Skeletal muscle cell (primary cell): ENCODE results near the gene KCTD19.

Experiments
- DNase-seq: peaks from one replicate; pipeline ENCODE4 v3.0.0-alpha.2; 2010; ENCODE audit warnings: low read depth
- H3K4me3 ChIP-seq: 2 replicates; pipeline ENCODE4 v1.5.1; 2011; ENCODE audit warnings: low read depth, mild to moderate bottlenecking, control low read depth, low read length, moderate library complexity

Gene KCTD19

DNA sequence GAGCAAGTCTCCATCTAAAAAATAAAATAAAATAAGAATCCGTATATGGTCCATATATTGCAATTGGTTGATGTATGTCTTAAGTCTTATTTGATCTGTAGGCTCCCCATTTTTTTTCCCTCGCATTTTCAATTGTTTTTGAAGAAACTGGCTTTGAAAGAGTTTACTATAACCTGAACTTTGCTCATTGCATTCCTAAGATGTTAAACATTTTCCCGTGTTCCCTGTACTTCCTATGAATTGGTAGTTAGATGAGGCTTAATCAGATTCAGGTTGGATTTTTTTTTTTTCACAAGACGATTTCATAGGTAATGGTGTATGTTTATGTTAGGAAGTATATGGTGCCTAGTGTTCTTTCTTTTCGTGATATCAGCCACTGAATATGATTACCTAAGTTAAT, 3.4 kb upstream of the KCTD19 start:
- H3K4me3 ChIP-seq, result no peak overlapping the region
- DNase-seq, result no peak

- H3K4me3 ChIP-seq, result no peak overlapping the region
- no peak for DNase-seq
Observed at GRCh38 chr16:67327743-67328142, 1.2 kb upstream of the KCTD19 start.

- no peak for DNase-seq
- peak overlapping the region; percentile 53 for H3K4me3 ChIP-seq
Observed at GRCh38 chr16:67326115-67326471, 448 bp downstream of the KCTD19 start.

GRCh38 chr16:67317853-67318252, 8.7 kb downstream of the KCTD19 start:
- no peak overlapping the region for H3K4me3 ChIP-seq
- no peak for DNase-seq

DNA sequence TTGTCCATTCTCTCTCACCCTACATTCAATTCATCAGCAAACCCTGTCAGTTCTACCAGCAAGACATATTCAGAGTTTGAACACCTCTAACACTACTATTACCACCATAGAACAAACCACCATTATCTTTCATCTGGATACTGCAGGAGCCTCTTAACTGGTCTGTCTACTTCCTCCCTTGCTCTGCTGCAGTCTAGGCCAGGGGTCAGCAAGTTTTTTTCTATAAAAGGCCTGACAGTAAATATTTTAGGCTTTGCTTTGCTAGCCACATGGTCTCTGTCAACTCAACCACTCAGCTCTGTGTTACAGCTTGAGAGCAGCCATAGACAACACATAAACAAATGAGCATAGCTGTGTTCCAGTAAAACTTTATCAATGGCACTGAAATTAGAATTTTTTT, 13.8 kb downstream of the KCTD19 start:
- DNase-seq, result no peak
- H3K4me3 ChIP-seq, result no peak overlapping the region

- H3K4me3 ChIP-seq, result no peak overlapping the region
- peak; percentile 100 for DNase-seq
Observed at GRCh38 chr16:67311607-67312488, 14.7 kb downstream of the KCTD19 start.

DNA sequence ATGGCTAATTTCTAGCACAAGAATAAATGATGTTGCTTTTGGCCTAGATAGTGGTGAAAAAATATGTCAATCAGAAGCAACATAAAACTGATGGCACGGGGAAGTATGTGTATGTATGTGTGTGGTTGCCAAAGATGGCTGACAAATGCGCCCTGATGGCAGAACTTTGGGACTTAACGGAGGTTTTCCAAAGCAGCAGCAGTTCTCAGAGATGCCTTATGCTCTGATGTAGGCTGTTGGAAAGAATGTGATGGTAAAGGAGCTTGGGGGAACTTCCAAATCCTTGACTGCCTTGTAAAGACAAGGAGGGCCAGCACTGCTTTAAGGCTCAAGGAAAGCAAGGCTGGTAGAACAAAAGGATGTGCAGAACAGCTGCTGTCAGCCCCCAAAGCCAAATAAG, 16.0 kb downstream of the KCTD19 start:
- DNase-seq, result no peak
- H3K4me3 ChIP-seq, result no peak overlapping the region

DNA sequence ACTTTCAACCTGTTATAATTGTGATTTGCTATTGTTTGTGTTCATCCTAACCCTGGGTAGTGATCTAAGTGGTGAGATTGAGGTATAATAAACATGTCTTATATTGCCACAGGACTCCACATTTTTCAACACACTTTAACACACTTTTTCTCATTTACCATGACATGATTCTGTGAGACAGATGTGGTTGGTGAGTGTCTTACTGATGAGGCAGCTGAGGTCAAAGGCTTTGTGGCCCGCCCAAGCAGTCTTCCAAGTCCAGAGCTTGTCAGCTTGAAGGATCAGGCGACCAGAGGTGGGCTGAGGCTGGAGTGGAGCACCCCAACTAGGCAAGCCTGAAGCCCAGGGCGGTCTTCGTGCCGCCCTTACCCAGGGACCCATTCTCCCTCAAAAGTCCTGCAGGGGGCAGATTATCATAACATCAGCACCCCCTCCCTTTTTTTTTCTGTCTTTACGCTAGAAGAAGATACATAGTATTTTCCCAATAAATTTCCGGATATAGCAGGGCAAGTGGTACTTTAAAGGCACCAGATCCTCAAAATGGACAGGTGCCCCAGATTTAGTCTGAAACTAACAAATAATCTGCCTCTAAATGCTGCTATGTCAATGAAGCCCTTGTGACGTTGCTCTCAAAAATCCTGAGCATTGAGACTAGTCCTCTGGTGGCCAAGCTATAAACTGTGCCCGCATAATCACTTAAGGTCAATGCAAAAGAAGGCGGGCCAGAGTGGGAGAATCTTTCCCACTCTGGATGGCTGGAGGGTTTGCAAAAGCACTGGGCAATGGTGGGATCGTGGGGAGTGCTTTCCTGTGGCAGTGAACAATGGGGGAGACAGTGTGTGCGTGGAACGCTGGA, 21.1 kb downstream of the KCTD19 start:
- no peak overlapping the region for H3K4me3 ChIP-seq
- DNase-seq, result no peak

GRCh38 chr16:67304020-67304419, 22.5 kb downstream of the KCTD19 start:
- DNase-seq, result no peak
- H3K4me3 ChIP-seq, result no peak overlapping the region

DNA sequence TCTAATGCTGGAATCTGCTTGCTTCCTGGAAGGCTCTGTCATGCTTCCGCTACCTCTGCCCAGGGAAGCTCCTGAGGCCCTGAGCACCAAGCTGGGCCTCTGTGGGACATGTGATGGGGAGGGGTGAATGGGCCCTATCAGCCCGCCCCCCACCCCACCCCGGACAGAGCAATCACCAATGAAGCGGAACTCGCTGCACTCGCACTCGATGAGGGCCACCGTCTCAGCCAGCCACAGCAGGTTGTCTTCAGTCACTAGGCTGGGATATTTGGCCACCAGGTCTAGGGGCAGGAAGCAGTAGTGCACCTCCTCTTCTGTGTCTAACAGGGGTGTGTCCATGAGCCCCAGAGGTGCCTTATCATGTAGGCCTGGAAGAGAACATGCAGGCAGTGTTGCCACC, 23.6 kb downstream of the KCTD19 start:
- DNase-seq, result no peak
- no peak overlapping the region for H3K4me3 ChIP-seq

GRCh38 chr16:67302076-67302475, 24.5 kb downstream of the KCTD19 start:
- DNase-seq, result no peak
- no peak overlapping the region for H3K4me3 ChIP-seq

DNA sequence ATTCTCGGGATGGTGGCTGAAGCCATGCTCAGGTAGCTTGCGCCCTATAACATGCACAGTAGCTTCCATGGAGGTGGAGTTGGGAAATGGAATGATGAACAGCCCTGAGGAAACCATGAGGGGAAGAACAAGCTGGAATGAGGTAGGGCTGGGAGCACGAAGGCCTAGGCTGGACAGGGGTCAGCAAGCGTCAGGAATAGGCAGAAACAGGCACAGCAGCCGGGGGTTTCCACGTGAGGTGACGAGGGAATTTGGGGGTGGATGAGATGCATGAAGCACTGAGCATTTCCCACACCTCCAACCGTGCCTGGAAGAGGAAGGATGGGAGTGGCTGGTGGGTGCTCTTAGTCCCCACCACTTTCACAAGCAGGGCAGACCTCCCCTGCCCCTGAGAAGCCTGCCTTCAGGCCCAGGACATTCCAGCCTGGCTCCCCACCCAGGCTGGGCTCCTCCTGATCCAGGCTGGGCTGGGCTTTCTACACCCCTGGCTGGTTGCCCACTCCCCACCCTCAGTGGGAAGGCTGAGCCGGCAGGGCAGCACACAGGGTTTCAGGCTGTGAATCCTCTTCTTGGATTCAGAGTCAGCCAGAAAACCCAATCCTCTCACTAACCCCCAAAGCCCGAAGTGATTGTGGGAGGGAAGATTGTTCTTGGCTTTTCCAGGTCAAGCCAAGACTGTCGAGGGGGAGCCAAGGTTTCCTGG, 25.3 kb downstream of the KCTD19 start:
- no peak for DNase-seq
- H3K4me3 ChIP-seq, result no peak overlapping the region

- DNase-seq, result no peak
- no peak overlapping the region for H3K4me3 ChIP-seq
Observed at GRCh38 chr16:67299269-67299668, 27.3 kb downstream of the KCTD19 start.

DNA sequence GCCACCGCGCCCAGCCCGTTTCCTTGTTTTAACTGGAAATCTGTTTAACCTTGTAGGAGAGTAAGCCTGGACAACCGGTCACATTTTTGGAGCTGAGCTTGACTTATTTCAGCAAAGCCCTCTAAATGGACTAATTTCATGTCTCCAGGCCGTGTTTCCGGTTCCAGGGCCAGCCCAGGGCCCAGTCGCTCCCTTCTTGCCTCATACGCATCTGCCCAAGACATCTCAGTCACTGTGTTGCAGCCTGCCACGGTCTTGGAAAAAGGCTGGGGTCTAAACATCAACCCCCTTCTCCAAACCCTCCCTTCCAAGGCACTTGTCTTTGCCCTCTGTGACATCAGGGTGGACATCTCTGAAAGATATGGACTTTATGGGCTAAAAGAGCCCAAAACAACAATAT, 28.3 kb downstream of the KCTD19 start:
- no peak overlapping the region for H3K4me3 ChIP-seq
- DNase-seq, result no peak

DNA sequence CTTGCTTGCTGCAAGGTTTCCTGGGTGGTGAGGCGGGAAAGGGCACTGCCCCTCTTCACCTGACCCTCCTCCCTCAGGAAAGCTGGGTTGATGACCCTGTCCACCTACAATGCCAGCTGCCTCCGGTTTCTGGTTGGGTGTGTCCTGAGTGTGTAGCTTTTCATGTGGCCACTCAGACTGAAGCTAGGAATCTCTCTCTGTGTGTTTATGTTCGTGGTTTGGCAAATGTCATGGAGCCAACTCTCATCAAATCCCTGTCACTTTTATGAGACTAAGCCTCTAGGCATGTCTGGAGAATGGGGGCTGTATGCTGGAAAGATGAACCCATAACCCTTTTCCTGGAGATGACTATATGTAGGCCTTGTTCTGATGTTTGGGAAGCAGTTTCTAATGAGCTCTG, 30.1 kb downstream of the KCTD19 start:
- no peak overlapping the region for H3K4me3 ChIP-seq
- DNase-seq, result peak; percentile 39

DNA sequence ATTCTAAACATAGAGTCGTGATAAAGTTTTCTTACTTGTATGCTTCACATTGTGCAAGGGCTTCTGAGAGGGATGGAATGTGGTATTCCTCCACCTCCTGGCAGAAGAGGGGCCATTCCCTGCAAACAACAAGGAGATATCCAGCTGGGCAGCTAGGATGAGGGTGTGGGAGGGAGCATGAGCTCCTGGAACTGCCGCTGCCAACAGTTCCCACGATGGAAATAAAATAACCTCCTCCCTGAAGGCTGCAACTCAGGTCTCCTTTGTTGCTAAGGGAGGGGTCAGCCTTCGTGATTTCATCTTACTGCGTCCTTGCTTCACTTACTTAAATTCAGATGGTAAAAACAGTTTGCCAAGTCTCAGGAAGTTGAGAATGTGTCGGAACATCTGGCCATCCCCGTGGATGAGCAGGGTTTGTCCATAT, 31.6 kb downstream of the KCTD19 start:
- no peak overlapping the region for H3K4me3 ChIP-seq
- no peak for DNase-seq

- no peak for DNase-seq
- no peak overlapping the region for H3K4me3 ChIP-seq
Observed at GRCh38 chr16:67294171-67294757, 32.3 kb downstream of the KCTD19 start.

- no peak for DNase-seq
- H3K4me3 ChIP-seq, result no peak overlapping the region
Observed at GRCh38 chr16:67291461-67291860, 35.1 kb downstream of the KCTD19 start.

DNA sequence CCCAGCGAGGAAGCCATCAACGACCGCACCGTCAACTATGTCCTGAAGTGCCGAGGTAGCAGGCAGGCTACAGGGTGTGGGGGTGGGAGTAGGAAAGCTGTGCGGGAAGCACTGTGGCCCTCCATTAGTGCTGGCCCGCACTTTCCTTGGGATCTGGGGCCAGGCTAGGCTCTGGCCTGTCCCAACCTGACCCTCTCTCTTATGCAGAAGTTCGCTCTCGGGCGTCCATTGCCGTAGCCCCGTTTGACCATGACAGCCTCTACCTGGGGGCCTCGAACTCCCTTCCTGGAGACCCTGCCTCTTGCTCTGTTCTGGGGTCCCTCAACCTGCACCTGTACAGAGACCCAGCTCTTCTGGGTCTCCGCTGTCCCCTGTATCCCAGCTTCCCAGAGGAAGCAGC, 38.6 kb downstream of the KCTD19 start:
- no peak for DNase-seq
- H3K4me3 ChIP-seq, result no peak overlapping the region
